Mesothelial cell of epicardium (in vitro differentiated cells): ENCODE measurements around the gene SHISA3. TPM values are rescaled to one million over a fixed set of nuclear protein-coding genes. Genes with fewer than 3 reads are reported as not detected.
"Not testable (repeated sequence)": the region's sequence is repeated elsewhere in the genome, so short reads cannot be mapped to it uniquely, and the experiment has no call there.

ENCODE experiments used
- DNase-seq, 2 experiments: peaks; one replicate each; pipeline ENCODE4 v3.0.0; 2021; ENCODE audit warnings: low spot score in 2 of 2; ENCODE audit not compliant: unreplicated experiment in 2 of 2
- H3K27ac Mint-ChIP-seq: 2 replicates; pipeline ENCODE4 v1.8.0; 2021; ENCODE audit warnings: mixed read lengths
- H3K27me3 Mint-ChIP-seq: 2 replicates; pipeline ENCODE4 v1.8.0; 2021; ENCODE audit warnings: low read depth, mixed read lengths
- H3K36me3 Mint-ChIP-seq: 2 replicates; pipeline ENCODE4 v1.8.0; 2021; ENCODE audit warnings: mixed read lengths
- H3K4me1 Mint-ChIP-seq: 2 replicates; pipeline ENCODE4 v1.8.0; 2021; ENCODE audit warnings: mixed read lengths
- H3K4me3 Mint-ChIP-seq: 2 replicates; pipeline ENCODE4 v1.8.0; 2021; ENCODE audit warnings: mild to moderate bottlenecking, moderate library complexity, mixed read lengths
- H3K9me3 Mint-ChIP-seq: 2 replicates; pipeline ENCODE4 v1.8.0; 2021; ENCODE audit warnings: mixed read lengths
- CTCF ChIP-seq: fragments of 200-600 bp; sonication (generic); IDR thresholded peaks from one replicate; pipeline ENCODE4 v1.5.0; 2021; ENCODE audit warnings: antibody characterized with exemption; ENCODE audit not compliant: unreplicated experiment
- total RNA-seq: library from RNA; stranded (reverse); gene quantifications from 3 replicates; pipeline ENCODE4 v1.2.1, GENCODE V29; 2021

SHISA3 gene
- total RNA-seq, 1 donor from 2014 or later: 3.2 TPM

DNA sequence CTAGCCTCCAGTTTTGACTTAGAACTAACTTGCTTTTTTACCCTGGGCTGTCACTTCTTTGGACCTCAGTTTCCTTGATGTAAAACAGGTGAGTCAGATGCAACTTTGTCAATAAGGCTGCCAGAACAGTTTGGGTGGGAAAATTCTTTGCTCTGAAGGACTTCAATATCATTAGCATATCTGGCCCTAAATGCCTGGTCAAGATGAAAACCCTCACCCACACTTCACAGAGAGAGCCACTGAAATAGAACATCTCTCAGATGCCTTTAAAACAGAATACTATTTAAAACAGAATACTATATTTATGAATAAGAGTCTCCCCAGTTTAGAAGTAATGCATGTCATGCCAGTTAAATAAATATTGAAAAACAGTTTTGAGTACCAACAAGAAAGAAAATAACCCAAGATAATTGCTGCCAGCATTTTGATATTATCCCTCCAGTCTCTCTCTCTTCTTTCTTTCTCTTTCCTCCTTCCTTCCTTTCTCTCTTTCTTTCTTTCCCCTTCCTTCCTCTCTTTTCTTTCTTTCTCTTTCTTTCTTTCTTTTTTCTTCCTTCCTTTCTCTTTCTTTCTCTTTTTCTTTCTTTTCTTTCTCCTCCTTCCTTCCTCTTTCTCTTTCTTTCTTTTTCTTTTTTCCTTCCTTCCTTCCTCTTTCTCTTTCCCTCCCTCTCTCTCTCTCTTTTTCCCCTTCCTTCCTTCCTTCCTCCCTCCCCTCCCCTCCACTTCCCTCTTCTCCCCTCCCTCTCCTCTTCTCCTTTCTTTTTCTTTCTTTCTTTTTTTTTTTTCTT is 32.8 kb upstream of the SHISA3 start:
- no peak for TF ChIP-seq CTCF
- Mint-ChIP-seq H3K9me3 (no peaks in the 10 kb centered on the region), H3K27me3 (peaks cover 23% of the 10 kb centered on the region), H3K27ac (no peak overlapping the region), H3K4me3 (no peak overlapping the region), H3K36me3 (no peaks in the 10 kb centered on the region), H3K4me1 (peaks cover 7% of the 10 kb centered on the region)
- no peak for DNase-seq

DNA sequence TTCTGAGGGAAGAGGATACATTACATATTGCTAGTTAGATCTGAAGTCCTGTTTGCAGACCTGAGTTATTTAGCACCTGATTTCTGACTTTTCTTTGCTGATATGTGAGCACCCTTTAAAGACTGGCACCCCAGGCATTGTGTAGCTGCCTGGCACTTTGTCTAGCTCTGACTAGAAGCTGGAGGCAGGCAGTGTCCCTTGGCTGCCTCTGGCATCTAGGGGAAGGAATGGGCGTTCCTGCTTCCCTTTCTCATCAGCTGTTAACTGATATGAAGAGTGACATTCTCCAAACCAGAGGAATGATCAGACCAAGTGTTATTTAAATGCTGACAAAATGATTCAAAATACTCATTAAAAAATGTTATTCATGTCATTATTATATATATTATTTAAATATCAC is 30.3 kb upstream of the SHISA3 start:
- Mint-ChIP-seq H3K27ac (no peak overlapping the region), H3K27me3 (peaks cover 15% of the 10 kb centered on the region), H3K9me3 (no peaks in the 10 kb centered on the region), H3K4me1 (peaks cover 2% of the 10 kb centered on the region), H3K36me3 (no peaks in the 10 kb centered on the region), H3K4me3 (no peak overlapping the region)
- DNase-seq: no peak
- TF ChIP-seq CTCF: no peak

GRCh38 chr4:42369489-42369888 is 27.8 kb upstream of the SHISA3 start:
- no peak overlapping the region for H3K27ac Mint-ChIP-seq
- no peak for TF ChIP-seq CTCF
- peaks cover 3% of the 10 kb centered on the region for H3K27me3 Mint-ChIP-seq
- no peak for DNase-seq
- H3K4me1 Mint-ChIP-seq: peaks cover 3% of the 10 kb centered on the region
- no peaks in the 10 kb centered on the region for H3K36me3 Mint-ChIP-seq
- peaks cover 5% of the 10 kb centered on the region for H3K9me3 Mint-ChIP-seq
- no peak overlapping the region for H3K4me3 Mint-ChIP-seq

GRCh38 chr4:42371305-42372252 is 25.7 kb upstream of the SHISA3 start:
- Mint-ChIP-seq H3K9me3 (peaks cover 15% of the 10 kb centered on the region), H3K36me3 (no peaks in the 10 kb centered on the region), H3K27ac (no peak overlapping the region), H3K4me1 (peaks cover 3% of the 10 kb centered on the region), H3K27me3 (peaks cover 13% of the 10 kb centered on the region), H3K4me3 (no peak overlapping the region)
- no peak for DNase-seq
- peak; percentile 29 for TF ChIP-seq CTCF

DNA sequence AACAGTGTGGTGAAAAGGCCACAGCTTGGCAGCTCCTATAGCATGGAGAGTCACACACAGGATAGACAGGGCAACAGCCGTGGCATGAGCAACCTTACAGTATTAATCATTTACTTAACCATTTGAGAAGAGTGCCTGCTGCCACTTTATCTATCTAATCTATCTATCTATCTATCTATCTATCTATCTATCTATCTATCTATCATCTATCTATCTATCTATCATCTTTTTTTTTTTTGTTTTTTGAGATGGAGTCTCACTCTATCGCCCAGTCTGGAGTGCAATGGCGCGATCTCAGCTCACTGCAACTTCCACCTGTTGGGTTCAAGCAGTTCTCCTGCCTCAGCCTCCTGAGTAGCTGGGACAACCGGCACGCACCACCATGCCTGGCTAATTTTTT is 25.0 kb upstream of the SHISA3 start:
- H3K36me3 Mint-ChIP-seq, H3K4me1 Mint-ChIP-seq, DNase-seq, H3K27ac Mint-ChIP-seq, H3K4me3 Mint-ChIP-seq: not testable (repeated sequence)
- H3K9me3 Mint-ChIP-seq: peaks cover 15% of the 10 kb centered on the region
- peaks cover 11% of the 10 kb centered on the region for H3K27me3 Mint-ChIP-seq

DNA sequence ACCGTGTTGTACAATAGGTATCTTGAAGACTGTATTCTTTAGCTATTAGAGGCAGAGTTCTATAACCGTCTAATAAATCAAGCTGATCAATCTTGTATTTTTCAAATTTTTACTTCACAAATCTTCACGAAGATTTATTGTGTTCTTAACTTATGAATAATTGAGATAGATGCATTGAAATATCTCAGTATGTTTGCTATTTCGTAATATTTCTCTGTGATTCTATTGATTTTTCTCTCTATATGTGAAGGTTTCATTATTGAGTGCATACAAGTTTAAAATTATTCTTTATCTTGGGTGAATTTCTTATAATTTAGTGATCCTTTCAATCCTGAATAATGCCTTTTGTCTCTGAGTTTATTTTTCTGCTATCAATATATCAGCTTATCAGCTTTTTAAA is 19.8 kb upstream of the SHISA3 start:
- TF ChIP-seq CTCF: no peak
- Mint-ChIP-seq H3K4me1 (no peaks in the 10 kb centered on the region), H3K9me3 (peaks cover 20% of the 10 kb centered on the region), H3K4me3 (no peak overlapping the region), H3K36me3 (no peaks in the 10 kb centered on the region), H3K27me3 (peaks cover 23% of the 10 kb centered on the region), H3K27ac (no peak overlapping the region)
- no peak for DNase-seq
